SHP77 treated with DMSO at 0.1 percent for 48 hours (cell line): ENCODE data around the gene MXRA5.
"Not testable (repeated sequence)": the region's sequence is repeated elsewhere in the genome, so short reads cannot be mapped to it uniquely, and the experiment has no call there.

Experiments used
- DNase-seq: peaks from one replicate; lab custom pipeline; 2025; lab: John Stamatoyannopoulos, UW

Gene MXRA5, protein sequence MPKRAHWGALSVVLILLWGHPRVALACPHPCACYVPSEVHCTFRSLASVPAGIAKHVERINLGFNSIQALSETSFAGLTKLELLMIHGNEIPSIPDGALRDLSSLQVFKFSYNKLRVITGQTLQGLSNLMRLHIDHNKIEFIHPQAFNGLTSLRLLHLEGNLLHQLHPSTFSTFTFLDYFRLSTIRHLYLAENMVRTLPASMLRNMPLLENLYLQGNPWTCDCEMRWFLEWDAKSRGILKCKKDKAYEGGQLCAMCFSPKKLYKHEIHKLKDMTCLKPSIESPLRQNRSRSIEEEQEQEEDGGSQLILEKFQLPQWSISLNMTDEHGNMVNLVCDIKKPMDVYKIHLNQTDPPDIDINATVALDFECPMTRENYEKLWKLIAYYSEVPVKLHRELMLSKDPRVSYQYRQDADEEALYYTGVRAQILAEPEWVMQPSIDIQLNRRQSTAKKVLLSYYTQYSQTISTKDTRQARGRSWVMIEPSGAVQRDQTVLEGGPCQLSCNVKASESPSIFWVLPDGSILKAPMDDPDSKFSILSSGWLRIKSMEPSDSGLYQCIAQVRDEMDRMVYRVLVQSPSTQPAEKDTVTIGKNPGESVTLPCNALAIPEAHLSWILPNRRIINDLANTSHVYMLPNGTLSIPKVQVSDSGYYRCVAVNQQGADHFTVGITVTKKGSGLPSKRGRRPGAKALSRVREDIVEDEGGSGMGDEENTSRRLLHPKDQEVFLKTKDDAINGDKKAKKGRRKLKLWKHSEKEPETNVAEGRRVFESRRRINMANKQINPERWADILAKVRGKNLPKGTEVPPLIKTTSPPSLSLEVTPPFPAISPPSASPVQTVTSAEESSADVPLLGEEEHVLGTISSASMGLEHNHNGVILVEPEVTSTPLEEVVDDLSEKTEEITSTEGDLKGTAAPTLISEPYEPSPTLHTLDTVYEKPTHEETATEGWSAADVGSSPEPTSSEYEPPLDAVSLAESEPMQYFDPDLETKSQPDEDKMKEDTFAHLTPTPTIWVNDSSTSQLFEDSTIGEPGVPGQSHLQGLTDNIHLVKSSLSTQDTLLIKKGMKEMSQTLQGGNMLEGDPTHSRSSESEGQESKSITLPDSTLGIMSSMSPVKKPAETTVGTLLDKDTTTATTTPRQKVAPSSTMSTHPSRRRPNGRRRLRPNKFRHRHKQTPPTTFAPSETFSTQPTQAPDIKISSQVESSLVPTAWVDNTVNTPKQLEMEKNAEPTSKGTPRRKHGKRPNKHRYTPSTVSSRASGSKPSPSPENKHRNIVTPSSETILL (N-terminal part only)

DNA sequence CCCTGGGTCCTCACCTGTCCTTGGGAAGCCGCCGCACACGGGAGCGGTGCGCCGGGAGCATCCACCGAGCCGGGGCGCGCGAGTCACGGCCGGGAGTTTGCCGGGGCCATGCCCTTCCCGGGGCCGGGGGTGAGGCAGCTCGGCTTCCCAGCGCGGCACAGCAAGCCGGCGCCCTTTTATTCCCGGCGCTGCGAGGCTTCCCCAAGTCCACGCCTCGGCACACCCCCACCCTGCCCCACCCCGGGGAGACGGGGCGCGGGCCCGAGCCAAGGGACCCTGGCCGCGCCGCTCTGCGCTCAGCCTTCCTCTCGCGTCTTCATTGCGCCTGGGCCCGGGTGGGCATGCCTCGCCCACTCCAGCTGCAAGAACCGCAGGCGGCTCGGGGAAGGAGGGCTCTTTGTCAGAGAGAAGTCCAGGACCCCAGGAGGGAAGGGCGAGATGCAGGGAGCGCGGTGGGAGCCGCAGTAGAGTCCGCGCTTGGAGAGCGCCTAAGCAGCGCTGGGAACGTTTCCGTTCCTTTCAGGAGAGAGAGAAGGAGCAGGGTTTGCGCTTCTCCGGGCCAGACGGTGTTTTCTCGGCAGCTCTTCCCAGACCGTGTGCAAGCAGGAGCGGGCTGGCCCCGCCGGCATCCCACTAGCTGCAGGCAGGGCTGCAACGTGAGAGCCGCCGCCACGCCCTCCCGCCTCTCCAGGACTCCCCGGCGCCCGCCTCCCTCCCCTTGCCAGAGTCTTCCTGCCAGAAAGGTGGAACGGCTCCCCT, at the start of gene MXRA5:
Gene MXRA5, minus strand, starts transcription at position 152 of the 759 bp plus-strand sequence. CDS start 2,819 bp downstream, outside the sequence.
- DNase-seq: no peak

DNA sequence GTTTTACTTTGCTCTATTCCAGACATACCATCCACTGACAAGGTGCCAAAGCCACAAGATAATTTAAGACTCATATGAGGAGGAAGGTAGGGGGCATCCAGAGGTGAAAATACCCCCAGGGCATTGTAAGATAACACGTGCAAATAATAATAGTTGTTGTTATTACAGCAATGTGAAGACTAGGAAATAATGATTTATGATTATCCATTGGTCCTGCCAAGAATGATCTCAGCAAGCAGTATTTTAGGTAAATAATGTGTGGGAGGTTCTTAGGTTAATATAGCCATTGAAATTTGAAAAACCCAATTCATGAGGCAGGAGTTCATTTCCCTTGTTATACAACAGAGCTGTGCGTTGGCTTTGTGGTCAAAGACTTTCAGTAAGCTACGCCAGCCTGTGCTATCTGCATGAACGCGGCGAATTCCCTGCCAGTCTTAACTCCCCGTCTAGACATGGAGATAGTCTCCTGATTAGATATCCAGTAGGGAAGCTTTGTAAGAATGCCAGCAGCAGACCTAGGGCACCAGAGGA, 47.2 kb upstream of the MXRA5 start:
- DNase-seq: no peak

DNA sequence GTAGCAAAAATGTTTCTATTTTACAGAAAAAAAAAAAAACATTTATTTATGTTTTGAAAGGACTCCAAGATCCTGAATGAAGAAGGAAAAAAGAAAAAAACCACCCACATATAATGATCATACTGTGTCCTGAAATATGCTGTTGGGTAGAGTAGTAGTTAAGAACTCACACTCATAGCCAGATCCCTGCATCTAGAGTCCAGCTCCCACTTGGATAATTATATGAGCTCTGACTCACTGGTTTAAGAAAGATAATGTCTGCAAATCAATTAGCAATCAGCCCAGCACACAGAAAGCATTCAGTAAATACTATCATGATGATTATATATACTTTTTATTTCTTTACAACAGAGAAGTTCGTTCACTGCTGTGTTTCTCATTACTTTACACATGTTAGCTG, 46.7 kb upstream of the MXRA5 start:
- no peak for DNase-seq

DNA sequence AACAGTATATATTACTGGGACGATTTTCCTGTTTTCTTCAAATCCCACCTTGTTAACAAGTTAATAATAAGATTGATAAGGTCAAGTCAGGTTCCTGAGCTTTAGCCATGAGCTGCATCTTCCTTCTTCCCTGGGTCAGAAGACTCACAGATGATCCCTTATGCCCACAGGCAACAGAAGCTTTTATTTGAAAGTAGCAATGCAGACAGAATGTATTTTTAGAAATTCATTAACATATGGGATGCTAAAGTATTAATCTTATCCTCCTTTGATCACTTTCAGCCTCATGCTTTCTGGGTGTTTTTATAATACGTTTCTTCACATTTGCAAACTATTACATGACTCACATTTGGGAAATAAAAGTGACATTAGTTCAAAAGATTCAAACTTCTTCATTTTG, 42.0 kb upstream of the MXRA5 start:
- no peak for DNase-seq

DNA sequence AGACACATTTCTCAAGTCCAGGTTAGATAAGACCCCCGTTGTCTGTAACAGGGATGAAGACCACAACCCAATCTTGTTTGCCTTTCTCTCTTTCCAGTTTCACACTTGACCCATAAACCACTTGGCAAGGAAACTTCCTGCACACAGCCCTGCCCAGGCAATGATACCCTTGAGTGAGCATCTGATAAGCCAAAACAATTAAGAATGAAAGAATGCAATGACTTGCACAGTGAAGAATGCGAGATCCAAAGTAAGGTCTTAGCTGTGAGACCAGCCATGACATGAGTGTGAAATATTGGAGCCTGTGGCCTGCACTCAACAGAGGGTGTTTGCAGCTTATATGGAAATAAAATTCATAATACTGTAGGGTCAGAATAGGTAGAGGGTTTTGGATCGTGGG, 37.9 kb upstream of the MXRA5 start:
- no peak for DNase-seq

DNA sequence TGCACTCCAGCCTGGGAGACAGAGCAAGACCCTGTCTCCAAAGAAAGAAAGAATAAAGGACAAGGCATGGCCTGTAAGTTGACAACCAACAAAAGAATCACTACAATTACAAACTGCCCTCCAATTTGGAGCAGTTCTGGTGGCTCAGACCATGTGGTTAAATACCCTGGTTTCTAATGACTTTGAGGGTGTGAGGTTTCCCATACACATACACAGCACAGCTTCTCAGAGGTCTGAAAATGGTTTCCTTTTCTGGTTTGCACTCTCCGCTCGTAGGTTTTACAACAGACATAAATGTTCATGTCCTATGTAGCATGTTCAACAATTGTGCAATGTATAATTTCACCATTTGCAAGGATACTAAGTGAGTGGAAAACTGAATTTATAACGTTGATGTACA, 34.2 kb upstream of the MXRA5 start:
- DNase-seq: no peak

DNA sequence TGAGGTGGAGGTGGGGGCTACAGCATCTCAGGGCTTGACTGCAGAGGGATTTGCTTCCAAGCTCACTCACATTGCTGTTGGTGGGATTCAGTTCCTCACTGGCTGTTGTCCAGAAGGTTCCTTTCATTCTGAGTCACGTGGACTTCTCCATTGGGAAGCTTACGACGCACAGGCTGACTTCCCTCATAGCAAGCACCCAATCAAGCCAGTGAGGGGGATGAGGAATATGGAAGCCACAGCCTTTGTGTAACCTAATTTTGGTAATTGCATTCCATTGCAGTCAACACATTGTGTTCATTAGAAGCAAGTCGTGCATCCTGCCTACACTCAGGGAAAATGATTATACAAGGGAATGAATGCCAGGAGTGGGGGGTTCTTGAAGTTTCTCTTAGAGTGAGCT, 32.7 kb upstream of the MXRA5 start:
- DNase-seq: no peak

DNA sequence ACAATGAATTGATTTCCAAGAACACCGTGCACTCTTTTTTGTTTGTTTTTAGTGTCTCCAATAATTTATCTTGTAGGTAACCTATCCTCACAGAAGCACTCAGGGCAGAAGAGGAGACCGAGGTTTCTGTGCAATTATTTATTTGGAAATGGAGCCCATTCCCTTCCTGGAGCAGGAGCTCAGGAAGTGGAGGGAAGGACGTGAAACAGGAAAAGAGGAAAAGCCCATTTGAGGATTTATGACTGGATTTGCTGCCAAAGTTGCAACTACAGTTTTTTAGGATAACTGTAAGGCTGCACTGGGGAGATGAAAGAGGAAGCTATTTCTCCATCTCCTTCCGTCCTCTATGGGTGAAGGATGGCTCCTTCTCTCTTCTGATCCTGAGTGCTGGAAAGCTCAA, 31.7 kb upstream of the MXRA5 start:
- DNase-seq: no peak

DNA sequence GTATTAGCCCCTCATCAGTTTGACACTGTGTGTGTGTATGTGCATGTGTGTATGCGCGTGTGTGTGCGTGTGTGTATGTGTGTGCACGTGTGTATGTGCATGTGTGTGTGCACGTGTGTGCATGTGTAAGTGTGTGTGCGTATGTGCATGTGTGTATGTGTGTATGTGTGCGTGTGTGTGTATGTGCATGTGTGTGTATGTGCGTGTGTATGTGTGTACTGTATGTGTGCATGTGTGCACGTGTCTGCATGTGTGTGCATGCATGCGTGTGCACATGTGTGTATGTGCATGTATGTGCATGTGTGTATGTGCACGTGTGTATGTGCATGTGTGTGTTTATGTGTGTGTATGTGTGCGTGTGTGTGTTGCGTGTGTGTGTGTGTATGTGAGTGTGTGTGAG, 31.1 kb upstream of the MXRA5 start:
- DNase-seq: no peak

DNA sequence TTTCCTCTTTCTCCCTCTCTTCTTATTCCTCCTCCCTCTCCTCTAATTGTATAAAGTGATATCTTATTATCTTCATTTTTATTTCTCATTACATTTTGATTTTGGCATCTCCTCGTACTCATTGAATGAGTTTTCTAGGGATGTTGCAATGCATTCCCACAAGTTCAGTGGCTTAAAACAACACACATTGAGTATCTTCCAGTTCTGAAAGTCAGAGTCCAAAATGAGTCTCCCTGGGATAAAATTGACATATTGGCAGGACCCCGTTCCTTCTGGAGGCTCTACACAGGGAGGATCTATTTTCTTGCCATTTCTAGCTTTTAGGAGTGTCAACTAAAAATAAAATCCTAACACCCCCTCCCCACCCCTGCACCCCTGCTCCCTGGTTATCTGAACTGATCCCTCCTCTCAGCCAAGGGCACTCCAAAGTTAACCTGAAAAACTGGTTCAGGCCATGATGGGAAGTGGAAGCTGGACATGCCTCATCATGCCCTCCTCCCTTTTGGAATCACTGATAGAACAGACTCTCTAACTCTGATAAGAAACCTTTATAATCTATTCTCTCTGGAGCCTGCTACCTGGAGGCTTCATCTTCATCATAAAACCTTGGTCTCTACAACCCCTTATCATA, 29.5 kb upstream of the MXRA5 start:
- DNase-seq: not testable (repeated sequence)

DNA sequence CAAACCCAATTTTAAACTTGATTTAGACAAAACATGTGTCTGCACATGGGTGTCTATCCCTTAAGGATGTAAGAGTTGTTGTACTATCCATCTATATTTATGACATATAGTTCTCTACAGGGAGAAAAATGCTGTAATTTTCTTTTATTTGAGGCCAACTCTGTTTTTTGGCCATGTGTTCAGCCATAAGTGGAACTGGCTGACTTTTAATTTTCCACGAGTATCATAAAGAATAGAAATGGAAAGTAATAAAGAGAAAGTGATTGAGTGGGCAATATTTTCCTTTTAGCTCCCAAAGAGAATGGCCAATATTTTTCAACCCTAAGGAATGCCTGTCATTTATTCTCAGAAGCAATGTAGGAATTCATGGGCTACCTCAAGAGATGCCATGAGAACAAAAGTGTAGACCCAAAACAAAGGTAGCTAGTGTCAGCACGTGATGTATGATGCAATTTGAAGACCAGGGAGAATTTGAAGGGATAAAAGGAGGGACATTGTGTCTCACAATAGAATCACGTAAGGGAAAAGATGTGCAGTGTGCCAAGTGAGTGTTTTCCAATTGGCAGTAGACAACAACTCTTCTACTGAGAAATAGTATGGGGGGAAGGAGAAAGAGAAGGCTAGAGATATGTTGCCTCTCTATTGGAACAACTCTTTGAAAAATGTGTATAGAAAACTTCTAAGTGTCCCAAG, 27.8 kb upstream of the MXRA5 start:
- no peak for DNase-seq

DNA sequence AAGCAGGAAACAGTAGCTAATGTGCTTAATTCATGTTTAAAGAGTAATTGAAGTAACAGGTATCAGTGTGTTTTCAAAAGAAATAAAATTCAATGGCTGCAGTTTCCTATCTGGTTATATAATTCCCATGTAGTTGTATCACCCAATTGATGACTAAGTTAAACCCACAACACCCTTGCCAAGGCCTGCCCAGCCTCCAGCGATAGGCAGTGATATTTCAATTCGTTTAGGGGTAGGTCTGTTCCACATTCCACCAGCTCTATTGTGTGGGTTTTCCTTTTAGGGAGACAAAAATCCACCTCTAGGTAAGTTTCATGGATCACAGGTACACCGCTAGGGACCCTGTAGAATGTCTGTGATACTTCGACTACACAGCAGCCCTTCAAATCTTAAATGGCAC, 24.7 kb upstream of the MXRA5 start:
- DNase-seq: no peak

DNA sequence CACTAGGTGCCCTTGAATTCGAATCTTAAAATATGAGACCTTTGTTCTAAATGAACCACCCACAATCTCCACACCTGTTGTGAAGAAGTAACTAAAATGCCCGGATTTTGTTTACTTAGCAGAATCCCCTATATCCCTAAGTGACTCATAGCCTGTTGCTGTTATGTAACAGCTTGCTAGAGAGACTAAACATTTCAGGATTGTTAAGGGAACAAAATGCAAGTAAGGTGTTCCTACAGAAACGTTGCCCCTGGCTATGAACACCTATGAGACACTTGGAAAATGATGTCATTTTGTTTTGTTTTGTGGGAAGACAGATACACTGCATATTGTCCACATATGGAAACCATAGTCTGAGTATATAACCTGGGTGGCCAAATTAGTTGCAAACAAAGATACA, 24.2 kb upstream of the MXRA5 start:
- DNase-seq: no peak

DNA sequence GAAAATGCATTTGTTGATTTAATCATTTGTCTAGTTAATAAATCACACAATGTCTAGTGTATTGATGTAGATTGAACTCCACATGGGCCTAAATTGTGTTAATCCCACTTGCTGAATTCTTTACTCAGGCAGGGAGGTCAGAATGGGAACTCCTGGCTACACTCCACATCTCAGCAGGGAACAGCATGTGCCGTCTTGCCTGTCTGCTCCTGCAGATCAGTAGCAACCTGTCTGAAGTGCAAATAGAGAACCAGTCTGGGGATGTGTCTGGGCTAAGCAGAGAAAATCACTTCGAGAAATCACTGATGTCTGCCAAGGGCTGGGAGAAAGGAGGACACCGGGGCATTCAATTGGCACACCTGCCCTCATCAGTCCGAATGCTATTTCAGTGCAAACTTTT, 16.5 kb upstream of the MXRA5 start:
- no peak for DNase-seq

DNA sequence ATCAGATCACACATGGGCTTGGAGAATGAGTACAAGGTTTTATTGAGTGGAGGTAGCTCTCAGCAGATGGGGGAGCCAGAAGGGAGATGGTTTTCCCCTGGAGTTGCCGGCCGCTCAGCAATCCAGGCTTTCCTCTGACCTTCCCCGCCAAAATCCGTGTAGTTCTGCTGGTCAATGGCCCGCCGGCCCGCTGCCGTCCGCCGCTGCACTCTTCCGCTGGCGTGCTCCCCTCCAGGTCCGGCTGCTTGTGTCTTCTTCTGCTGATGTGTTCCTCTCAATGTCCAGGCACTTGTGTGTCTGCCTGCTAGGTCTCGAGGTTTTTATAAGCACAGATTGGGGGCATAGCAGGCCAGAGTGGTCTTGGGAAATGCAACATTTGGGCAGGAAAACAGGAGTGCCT, 14.4 kb upstream of the MXRA5 start:
- DNase-seq: no peak

DNA sequence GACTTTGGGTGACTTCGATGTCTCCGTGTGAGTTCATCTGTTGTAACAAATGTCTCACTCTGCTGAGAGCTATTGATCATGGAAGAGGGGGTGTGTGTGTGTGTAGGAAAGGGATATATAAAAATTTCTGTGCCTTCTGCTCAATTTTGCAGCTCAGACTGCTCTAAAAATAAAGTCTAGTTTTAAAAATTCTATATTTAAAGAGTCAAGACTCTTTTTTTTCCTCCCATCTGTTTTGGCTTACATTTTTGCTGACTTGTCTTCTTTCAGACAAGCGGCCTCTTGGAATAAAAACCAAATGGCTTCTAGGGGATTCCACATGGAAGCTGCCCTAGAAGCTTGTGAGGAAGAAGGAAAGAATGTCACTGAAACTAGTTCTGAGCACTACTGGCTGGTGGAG, 6.3 kb upstream of the MXRA5 start:
- not testable (repeated sequence) for DNase-seq

DNA sequence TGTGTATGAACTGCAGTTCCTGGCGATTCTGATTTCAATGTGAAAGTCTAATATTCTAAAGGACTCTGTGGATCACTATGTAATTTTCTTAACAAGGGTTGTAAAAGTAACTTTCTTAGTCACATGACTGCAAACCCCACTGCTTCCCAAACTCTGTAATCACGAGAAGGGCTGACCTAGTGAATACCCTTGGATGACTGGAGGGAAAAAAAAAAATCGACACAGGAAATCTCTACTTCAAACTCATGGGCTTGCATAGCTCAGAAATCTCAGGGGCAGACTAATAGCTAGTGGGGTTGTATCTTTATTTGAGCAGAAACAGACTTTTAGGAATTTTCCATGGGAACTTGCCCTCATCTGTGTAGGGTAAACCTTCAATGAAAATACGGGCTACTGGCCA, 4.8 kb upstream of the MXRA5 start:
- no peak for DNase-seq

DNA sequence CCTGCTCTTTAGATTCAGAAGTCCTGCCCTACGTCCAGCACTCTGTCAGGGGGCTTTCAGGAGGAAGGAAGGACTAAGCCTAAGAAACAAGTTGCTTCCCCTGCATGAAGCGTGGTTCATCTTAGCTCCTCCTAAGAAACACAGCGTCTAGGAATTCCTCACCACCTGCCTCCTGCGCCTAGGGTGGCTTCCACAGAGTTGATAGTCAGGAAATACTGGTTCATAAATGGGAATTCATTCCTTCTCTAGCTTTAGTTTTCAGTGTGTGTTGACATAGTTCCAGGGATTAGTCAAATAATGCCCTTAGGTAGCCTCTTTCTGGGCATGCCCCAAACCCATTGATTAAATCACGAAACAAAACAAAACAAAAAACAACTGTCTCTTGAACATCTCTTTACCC, 1.7 kb upstream of the MXRA5 start:
- no peak for DNase-seq

DNA sequence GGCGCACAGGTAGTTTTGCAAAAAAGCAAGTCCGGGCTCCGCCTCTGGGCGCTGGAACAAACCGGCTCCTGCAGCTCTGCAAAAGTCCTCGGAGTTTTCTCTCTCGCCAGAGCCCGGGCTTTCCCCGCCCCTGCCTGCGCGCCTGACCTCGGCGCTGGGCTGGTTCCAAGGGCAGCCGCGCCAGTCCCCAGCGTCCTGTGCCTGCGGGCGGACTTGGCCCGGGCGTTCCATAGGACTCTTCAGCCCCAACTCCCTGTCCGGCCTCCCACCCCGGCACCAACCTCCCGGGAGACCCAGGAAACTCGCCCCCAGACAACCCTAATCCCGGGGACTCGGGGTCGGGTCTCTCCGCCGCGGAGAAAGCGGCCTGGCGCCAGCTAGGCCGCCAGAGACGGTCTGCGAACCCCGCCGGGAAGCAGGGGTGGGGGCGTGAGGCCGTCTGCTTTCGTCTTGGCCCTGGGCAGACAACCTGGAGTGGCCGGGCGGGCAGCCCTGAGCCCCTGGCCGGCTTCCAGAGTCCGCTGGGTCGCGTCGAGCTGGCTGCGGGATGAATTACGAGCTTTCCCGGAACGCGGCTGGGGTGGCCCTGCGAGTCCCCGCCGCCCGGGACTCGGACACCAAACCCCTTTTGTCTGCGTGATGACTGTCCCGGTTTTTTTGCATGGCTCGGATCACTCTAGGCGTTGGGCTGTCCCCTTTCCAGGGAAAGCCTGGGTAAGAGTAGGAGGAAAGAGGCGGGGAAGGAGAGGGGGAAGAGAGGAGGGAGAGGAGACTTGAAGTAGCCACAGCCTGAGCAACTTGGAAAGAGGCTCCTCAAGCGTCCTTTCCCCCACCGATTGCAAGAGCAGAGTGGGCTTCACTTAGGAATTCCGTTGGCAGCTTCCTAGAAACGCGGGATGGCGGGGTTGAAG, 916 bp downstream of the MXRA5 start:
- DNase-seq: no peak
